ENCODE measurements around the gene APBB2. TPM values are rescaled to one million over a fixed set of nuclear protein-coding genes. Genes with fewer than 3 reads are reported as not detected.

Gene APBB2
- total RNA-seq, 2 donors from 2014 or later = 37.3 to 75.3 TPM

DNA sequence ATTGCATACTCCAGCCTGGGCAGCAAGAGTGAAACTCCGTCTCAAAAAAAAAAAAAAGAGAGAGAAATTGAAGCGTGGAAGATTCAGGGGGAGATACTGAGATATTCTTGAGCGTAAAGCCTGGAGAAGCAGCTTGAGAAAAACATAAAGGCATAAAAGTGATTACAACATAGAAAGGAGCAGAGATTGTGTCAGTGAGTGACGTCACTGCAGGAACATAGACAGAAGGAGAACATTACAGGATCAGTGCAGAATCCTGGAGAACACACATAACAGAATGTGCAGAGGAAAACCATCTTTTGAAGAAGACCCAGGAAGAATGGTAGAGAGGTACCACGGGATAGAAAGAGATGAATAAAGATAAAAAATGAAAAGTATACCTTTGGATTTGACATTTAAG, 147.0 kb downstream of the APBB2 start:
- H3K4me1 ChIP-seq = peaks cover 0 to 30% of the 10 kb centered on the region in 2 donors
- DNase-seq (ENCODE audit: low spot score) = no peak
- TF ChIP-seq, protein P1, sequence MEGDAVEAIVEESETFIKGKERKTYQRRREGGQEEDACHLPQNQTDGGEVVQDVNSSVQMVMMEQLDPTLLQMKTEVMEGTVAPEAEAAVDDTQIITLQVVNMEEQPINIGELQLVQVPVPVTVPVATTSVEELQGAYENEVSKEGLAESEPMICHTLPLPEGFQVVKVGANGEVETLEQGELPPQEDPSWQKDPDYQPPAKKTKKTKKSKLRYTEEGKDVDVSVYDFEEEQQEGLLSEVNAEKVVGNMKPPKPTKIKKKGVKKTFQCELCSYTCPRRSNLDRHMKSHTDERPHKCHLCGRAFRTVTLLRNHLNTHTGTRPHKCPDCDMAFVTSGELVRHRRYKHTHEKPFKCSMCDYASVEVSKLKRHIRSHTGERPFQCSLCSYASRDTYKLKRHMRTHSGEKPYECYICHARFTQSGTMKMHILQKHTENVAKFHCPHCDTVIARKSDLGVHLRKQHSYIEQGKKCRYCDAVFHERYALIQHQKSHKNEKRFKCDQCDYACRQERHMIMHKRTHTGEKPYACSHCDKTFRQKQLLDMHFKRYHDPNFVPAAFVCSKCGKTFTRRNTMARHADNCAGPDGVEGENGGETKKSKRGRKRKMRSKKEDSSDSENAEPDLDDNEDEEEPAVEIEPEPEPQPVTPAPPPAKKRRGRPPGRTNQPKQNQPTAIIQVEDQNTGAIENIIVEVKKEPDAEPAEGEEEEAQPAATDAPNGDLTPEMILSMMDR (IDR thresholded peaks at IDR 0.05) = no peak
- no peak overlapping the region for H3K4me3 ChIP-seq
- H3K27me3 ChIP-seq = no peaks in the 10 kb centered on the region
- H3K36me3 ChIP-seq = no peaks in the 10 kb centered on the region
- H3K9me3 ChIP-seq = no peaks in the 10 kb centered on the region
- H3K27ac ChIP-seq = no peak overlapping the region

DNA sequence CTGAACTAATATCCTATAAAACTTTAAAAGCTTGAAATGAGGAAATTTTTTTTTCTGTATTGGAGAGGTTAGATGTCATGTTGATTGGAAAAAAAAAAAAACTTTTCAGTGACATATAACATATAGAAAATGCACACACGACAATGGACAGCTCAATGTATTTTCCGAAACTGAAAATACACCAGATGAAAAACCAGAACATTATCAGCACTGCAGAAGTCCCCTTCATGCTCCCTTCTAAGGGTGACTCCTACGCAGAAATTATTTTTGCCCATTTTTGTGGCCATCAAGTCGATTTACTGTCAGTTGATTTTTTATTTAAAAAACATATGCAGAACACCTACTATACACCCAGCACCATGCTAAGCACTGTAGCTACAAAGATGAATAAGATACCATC, 148.3 kb downstream of the APBB2 start:
- Histone ChIP-seq H3K9me3 (no peaks in the 10 kb centered on the region), H3K27me3 (no peaks in the 10 kb centered on the region), H3K36me3 (no peaks in the 10 kb centered on the region), H3K4me3 (no peak overlapping the region), H3K4me1 (peaks cover 0 to 30% of the 10 kb centered on the region in 2 donors), H3K27ac (no peak overlapping the region)
- DNase-seq (ENCODE audit: low spot score) = no peak
- TF ChIP-seq, protein P1 (IDR thresholded peaks at IDR 0.05) = no peak

DNA sequence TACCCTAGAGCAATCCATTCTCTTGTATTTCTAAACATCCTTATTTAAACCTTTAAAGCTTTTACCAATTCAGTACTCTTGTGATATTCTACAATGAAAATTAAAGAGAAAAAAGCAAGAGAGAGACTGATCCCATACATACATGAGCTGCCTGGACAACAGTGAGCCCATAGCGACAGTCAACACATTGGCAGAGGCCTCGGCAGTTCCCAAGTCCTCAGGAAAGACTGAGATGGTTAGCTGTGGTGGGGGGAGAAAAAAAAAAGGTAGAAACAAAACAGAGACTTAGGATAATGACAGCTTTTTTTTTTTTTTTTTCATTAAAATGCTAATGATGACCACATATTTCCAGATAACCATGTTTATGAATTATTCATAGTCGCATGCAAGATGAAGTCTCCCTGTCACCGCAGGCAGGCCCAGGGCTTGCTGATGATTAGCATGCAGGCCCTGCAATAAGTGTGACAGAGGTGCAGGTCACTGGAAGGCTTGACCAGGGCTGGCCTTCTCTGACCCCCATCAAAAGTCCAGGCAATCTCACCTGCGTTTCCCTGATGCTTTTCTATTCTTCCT, 148.8 kb downstream of the APBB2 start:
- Histone ChIP-seq H3K9me3 (no peaks in the 10 kb centered on the region), H3K4me3 (no peak overlapping the region), H3K27ac (no peak overlapping the region), H3K4me1 (peaks cover 0 to 31% of the 10 kb centered on the region in 2 donors), H3K36me3 (no peaks in the 10 kb centered on the region), H3K27me3 (no peaks in the 10 kb centered on the region)
- TF ChIP-seq, protein P1 (IDR thresholded peaks at IDR 0.05) = no peak
- DNase-seq (ENCODE audit: low spot score) = no peak

DNA sequence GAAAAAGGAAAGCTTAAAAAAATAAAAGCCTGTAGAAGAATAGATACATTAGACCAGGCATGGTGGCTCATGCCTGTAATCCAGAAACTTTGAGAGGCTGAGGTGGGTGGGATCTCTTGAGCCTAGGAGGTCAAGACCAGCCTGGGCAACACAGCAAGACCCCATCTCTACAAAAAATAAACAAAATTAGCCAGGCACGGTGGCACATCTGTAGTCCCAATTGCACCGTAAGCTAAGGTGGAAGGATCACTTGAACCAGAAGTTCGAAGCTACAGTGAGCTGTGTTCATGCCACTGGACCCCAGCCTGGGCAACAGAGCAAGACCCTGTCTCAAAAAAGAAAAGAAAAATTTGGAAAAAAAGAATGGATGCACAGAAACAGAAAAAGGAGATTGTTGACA, 149.4 kb downstream of the APBB2 start:
- Histone ChIP-seq H3K27me3 (no peaks in the 10 kb centered on the region), H3K27ac (no peak overlapping the region), H3K4me1 (peaks cover 0 to 36% of the 10 kb centered on the region in 2 donors), H3K9me3 (no peaks in the 10 kb centered on the region), H3K36me3 (no peaks in the 10 kb centered on the region), H3K4me3 (no peak overlapping the region)
- no peak for DNase-seq (ENCODE audit: low spot score)
- TF ChIP-seq, protein P1 (IDR thresholded peaks at IDR 0.05) = no peak

DNA sequence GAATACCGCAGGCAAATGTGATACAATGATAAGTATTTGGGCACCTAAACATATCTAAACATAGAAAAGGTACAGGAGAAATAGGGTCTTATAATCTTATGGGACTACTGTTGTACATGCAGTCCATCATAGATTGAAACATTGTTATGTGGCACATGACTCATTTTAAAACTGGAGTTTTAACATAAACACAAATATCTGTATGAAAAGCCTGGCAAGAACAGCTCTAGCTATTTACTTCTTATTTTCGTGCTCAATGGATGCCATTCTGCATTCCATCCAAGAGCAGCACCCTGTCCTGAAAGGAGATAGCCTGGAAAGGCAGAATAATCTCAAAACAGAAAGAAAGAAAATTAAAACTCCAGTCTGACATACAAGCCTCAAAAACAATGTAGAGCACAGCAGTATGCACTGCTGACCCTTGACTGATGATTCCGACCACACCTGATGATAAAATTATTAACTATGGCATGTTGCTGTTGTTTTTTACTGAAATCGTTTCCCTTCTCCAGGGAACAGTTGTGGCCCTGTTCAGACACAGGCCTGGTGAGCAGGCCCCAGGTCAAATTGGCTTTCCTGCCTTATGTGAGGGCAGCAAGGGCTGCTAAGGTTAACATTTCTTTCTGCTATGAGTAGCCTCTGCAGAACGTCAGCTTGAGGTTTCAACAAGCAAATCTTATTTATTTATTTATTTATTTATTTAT, 152.7 kb downstream of the APBB2 start:
- no peaks in the 10 kb centered on the region for H3K27me3 ChIP-seq
- peaks cover 0 to 29% of the 10 kb centered on the region in 2 donors for H3K4me1 ChIP-seq
- no peaks in the 10 kb centered on the region for H3K9me3 ChIP-seq
- TF ChIP-seq, protein P1 (IDR thresholded peaks at IDR 0.05) = no peak
- H3K27ac ChIP-seq = peak overlapping the region in 1 of 2 donors; percentile 45
- DNase-seq (ENCODE audit: low spot score) = no peak
- no peak overlapping the region for H3K4me3 ChIP-seq
- no peaks in the 10 kb centered on the region for H3K36me3 ChIP-seq

All from right atrium auricular region (tissue), 2 donors.